PC-3 (cell line): Measurements from ENCODE around the gene MPZL1.

Source experiments
- CTCF ChIP-seq: fragments of 300-600 bp; sonication (generic); conservative IDR thresholded peaks from 2 replicates; pipeline ENCODE4 v1.5.1; 2017; ENCODE audit warnings: antibody characterized with exemption, low read depth, mild to moderate bottlenecking, low read length
- EZH2 ChIP-seq: fragments of 300-600 bp; sonication (generic); IDR thresholded peaks from one replicate; pipeline ENCODE4 v1.6.1; 2017; ENCODE audit warnings: antibody characterized with exemption, mild to moderate bottlenecking, low read length; ENCODE audit not compliant: unreplicated experiment

DNA sequence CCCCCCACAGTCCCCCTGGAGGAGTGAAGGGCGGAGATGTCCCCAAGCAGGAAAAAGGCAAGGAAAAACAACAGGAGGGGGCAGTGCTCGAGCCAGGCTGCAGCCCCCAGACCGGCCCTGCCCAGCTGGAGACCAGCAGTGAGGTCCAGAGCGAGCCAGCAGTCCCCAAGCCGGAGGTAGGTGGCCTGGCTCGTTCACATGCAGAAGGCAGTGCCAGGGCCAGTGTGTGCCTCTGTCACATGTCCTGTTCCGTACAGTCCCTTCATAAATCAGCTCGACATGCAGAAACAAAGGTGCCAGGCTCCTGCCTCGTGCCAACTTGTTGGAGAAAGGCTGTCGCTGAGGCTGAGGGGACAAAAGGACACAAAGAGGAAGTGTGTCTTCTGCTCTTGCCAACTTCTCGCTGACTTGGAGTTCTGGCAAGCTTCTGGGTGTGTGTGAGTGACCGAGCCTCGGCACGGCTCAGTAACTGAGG lies 24.1 kb upstream of the MPZL1 start:
- TF ChIP-seq CTCF: no peak
- no peak for TF ChIP-seq EZH2
